ENCODE data around the gene ALKBH3. TPM values are rescaled to one million over a fixed set of nuclear protein-coding genes. Genes with fewer than 3 reads are reported as not detected.
A peak's percentile ranks its signal among the peaks of the same experiment; 100 is the strongest.

ALKBH3 gene
- total RNA-seq, 1 experiment from 2014 or later = 18.8 TPM

GRCh38 chr11:43879789-43880639, 617 bp upstream of the ALKBH3 start:
- Histone ChIP-seq H3K14ac (ENCODE audit: insufficient read depth, low read length) (no peak overlapping the region), H3K4ac (ENCODE audit: low read depth, low read length) (no peak overlapping the region), H3K9ac (ENCODE audit: extremely low read depth, insufficient read length, low read length) (no peak overlapping the region), H3K18ac (ENCODE audit: insufficient read length, low read depth, low read length) (no peak overlapping the region), H3K27me3 (ENCODE audit: insufficient read depth, low read length) (peaks cover 4% of the 10 kb centered on the region; the same call in 1 of the 2 replicates), H4K20me1 (ENCODE audit: control insufficient read depth, insufficient read depth, insufficient read length) (no peaks in the 10 kb centered on the region), H2BK5ac (ENCODE audit: insufficient read length, low read length) (no peak overlapping the region), H3K9me3 (ENCODE audit: control insufficient read depth, low read depth, low read length) (no peaks in the 10 kb centered on the region), H2AK5ac (ENCODE audit: insufficient read length, low read length) (no peak overlapping the region), H3K4me1 (ENCODE audit: insufficient read depth, low read length) (no peaks in the 10 kb centered on the region), H3K79me2 (ENCODE audit: insufficient read depth, low read length) (no peaks in the 10 kb centered on the region), H4K5ac (ENCODE audit: insufficient read length, low read depth, low read length) (peak overlapping the region; percentile 81), H3K23ac (ENCODE audit: insufficient read length, low read depth, low read length) (no peak overlapping the region), H4K91ac (ENCODE audit: insufficient read length, low read depth, low read length) (no peak overlapping the region), H3K56ac (ENCODE audit: insufficient read length, low read depth, low read length) (no peak overlapping the region), H4K8ac (replicated peaks; ENCODE audit: insufficient read length, low read depth, low read length) (peak overlapping the region; percentile 52), H3K27ac (ENCODE audit: insufficient read length, low read depth, low read length) (no peak overlapping the region), H3K23me2 (ENCODE audit: insufficient read length, low read depth, low read length, poor library complexity, severe bottlenecking) (peaks cover 10% of the 10 kb centered on the region), H2AFZ (ENCODE audit: low read length) (peak overlapping the region; percentile 89), H3T11ph (ENCODE audit: low read length) (no peak overlapping the region), H2BK12ac (ENCODE audit: insufficient read length, low read depth, low read length) (no peak overlapping the region), H3K79me1 (ENCODE audit: insufficient read depth, low read depth, low read length, poor library complexity, severe bottlenecking) (no peaks in the 10 kb centered on the region), H2BK120ac (ENCODE audit: low read depth, low read length, poor library complexity, severe bottlenecking) (no peak overlapping the region), H2BK15ac (ENCODE audit: low read depth, low read length) (0 out of 2 replicates have a peak overlapping the region, but pooled peaks have one; percentile 49), H2BK20ac (ENCODE audit: low read depth, low read length, poor library complexity, severe bottlenecking) (no peak overlapping the region), H3K4me2 (ENCODE audit: insufficient read depth, insufficient read length, low read length) (peak overlapping the region; percentile 68)
- Mint-ChIP-seq H3K4me1 (peaks cover 13% of the 10 kb centered on the region in 2 experiments), H3K4me3 (peak overlapping the region; percentile 85 to 89), H3K27me3 (ENCODE audit: low read depth) (peaks cover 60% of the 10 kb centered on the region), H3K27ac (peak overlapping the region in 2 of 3 experiments; percentile 22 to 60; a peak in 2 of 7 replicates), H3K9me3 (peaks cover 0 to 3% of the 10 kb centered on the region in 2 experiments; a peak in 2 of 5 replicates), H3K36me3 (ENCODE audit: insufficient read depth in 1 of 3, low read depth in 3 of 3) (peaks cover 0 to 27% (median 19%) of the 10 kb centered on the region in 3 experiments; a peak in 5 of 7 replicates)
- no peak for DNase-seq
- no peak for TF ChIP-seq CTCF (conservative IDR thresholded peaks at IDR 0.05)
- WGBS (ENCODE audit: extremely low coverage, insufficient read length, low lambda C conversion rate) = no CpG with 5 or more reads among the region's 13 CpGs

All from H9 (cell line).